HepG2 (cell line): ENCODE measurements around the gene ZXDC. TPM values are rescaled to one million over a fixed set of nuclear protein-coding genes. Genes with fewer than 3 reads are reported as not detected.

Source experiments
- AHR ChIP-seq: IDR thresholded peaks from 2 replicates; pipeline ENCODE4 v1.6.1; 2018; ENCODE audit warnings: missing genetic modification reagents, missing compliant biosample characterization
- CREM ChIP-seq, 2 experiments: sonication (generic) in 1 of 2; formaldehyde crosslinking in 1 of 2; IDR thresholded peaks; 2 replicates each; pipeline versions ENCODE4 v1.4.0 to v1.6.1; 2016 to 2020; ENCODE audit warnings: antibody characterized with exemption in 1 of 2, mild to moderate bottlenecking in 1 of 2, missing genetic modification reagents in 1 of 2
- DPF2 ChIP-seq: sonication (generic); formaldehyde crosslinking; IDR thresholded peaks from 2 replicates; pipeline ENCODE4 v1.4.0; 2020; ENCODE audit warnings: mild to moderate bottlenecking, low read depth, missing genetic modification reagents, borderline replicate concordance
- ELF4 ChIP-seq: sonication (generic); formaldehyde crosslinking; IDR thresholded peaks from 2 replicates; pipeline ENCODE4 v1.5.0; 2020; ENCODE audit warnings: missing genetic modification reagents, mild to moderate bottlenecking, moderate library complexity, borderline replicate concordance
- FIP1L1 ChIP-seq: fragments of 200-400 bp; formaldehyde crosslinking; IDR thresholded peaks from 2 replicates; pipeline ENCODE4 v1.6.1; 2018; ENCODE audit warnings: low read depth, mild to moderate bottlenecking, low read length, moderate library complexity, borderline replicate concordance; ENCODE audit not compliant: insufficient read depth
- HNF4G ChIP-seq, 2 experiments: sonication (generic) in 1 of 2; formaldehyde crosslinking in 1 of 2; IDR thresholded peaks; 2 replicates each; pipeline versions ENCODE4 v1.4.0 to v1.6.1; 2011 to 2020; ENCODE audit warnings: borderline replicate concordance in 2 of 2, low read depth in 2 of 2, mild to moderate bottlenecking in 2 of 2, low read length in 1 of 2, missing genetic modification reagents in 1 of 2, moderate library complexity in 1 of 2
- KLF15 ChIP-seq: sonication (generic); formaldehyde crosslinking; IDR thresholded peaks from 2 replicates; pipeline ENCODE4 v1.8.1; 2023; ENCODE audit warnings: borderline replicate concordance, mild to moderate bottlenecking, inconsistent platforms, missing genetic modification reagents, mixed read lengths
- KLF16 ChIP-seq, 2 experiments: sonication (generic) in 1 of 2; formaldehyde crosslinking in 1 of 2; IDR thresholded peaks; 2 replicates each; pipeline versions ENCODE4 v1.6.1 to v1.8.0; 2016 to 2023; ENCODE audit warnings: missing genetic modification reagents in 2 of 2, missing compliant biosample characterization in 1 of 2
- NFKB2 ChIP-seq: sonication (generic); formaldehyde crosslinking; IDR thresholded peaks from 2 replicates; pipeline ENCODE4 v1.4.0; 2020; ENCODE audit warnings: missing genetic modification reagents, borderline replicate concordance
- NR2F6 ChIP-seq, 2 experiments: IDR thresholded peaks; 2 replicates each; pipeline ENCODE4 v1.6.1; 2016; ENCODE audit warnings: antibody characterized with exemption in 1 of 2, mild to moderate bottlenecking in 1 of 2
- RBAK ChIP-seq: sonication (generic); formaldehyde crosslinking; IDR thresholded peaks from 2 replicates; pipeline ENCODE4 v1.5.1; 2020; ENCODE audit warnings: mild to moderate bottlenecking, missing genetic modification reagents
- RNF2 ChIP-seq: fragments of 450-650 bp; conservative IDR thresholded peaks from 2 replicates; pipeline ENCODE4 v1.6.1; 2016; ENCODE audit warnings: low read depth
- RXRA ChIP-seq: sonication (generic); formaldehyde crosslinking; IDR thresholded peaks from 2 replicates; pipeline ENCODE4 v1.5.1; 2020; ENCODE audit warnings: missing genetic modification reagents
- TCF7L2 ChIP-seq: IDR thresholded peaks from 2 replicates; pipeline ENCODE4 v1.6.1; 2011; ENCODE audit warnings: mild to moderate bottlenecking, low read depth, low read length, moderate library complexity
- ZC3H4 ChIP-seq: sonication (generic); formaldehyde crosslinking; IDR thresholded peaks from 2 replicates; pipeline ENCODE4 v1.4.0; 2020; ENCODE audit warnings: missing genetic modification reagents, borderline replicate concordance
- ZFP36L1 ChIP-seq: sonication (generic); formaldehyde crosslinking; IDR thresholded peaks from 2 replicates; pipeline ENCODE4 v1.8.0; 2022; ENCODE audit warnings: mild to moderate bottlenecking, missing genetic modification reagents, moderate library complexity
- ZNF263 ChIP-seq: sonication (generic); formaldehyde crosslinking; IDR thresholded peaks from 2 replicates; pipeline ENCODE4 v1.4.0; 2020; ENCODE audit warnings: missing genetic modification reagents
- ZNF3 ChIP-seq: IDR thresholded peaks from 2 replicates; pipeline ENCODE4 v1.7.0; 2017; ENCODE audit warnings: inconsistent platforms
- ZNF446 ChIP-seq: sonication (generic); formaldehyde crosslinking; IDR thresholded peaks from 2 replicates; pipeline ENCODE4 v1.5.0; 2020; ENCODE audit warnings: mild to moderate bottlenecking, missing genetic modification reagents
- ZNF605 ChIP-seq: sonication (generic); formaldehyde crosslinking; IDR thresholded peaks from 2 replicates; pipeline ENCODE4 v1.8.0; 2022; ENCODE audit warnings: mild to moderate bottlenecking, missing genetic modification reagents
- polyA plus RNA-seq, 8 experiments: library from polyadenylated mRNA; depleted of rRNA in 3 of 8; stranded (reverse) in 7 of 8; unstranded in 1 of 8; fragments of >200 nt; fragmentation: Illumina TruSeq in 4 of 8; extraction: Trizol in 4 of 8; gene quantifications; 2 replicates each; pipeline versions ENCODE4 v1.2.1 to v1.2.3, GENCODE V29; 2011 to 2016; ENCODE audit warnings: low read depth in 4 of 8, missing spikeins in 1 of 8, mixed read lengths in 1 of 8; ENCODE audit not compliant: insufficient read depth in 1 of 8
- total RNA-seq, 5 experiments: library from RNA; depleted of rRNA; stranded (reverse); fragments of >200 nt; fragmentation: Illumina TruSeq; extraction: Trizol; gene quantifications; 2 replicates each; pipeline ENCODE4 v1.2.3, GENCODE V29; 2016; ENCODE audit warnings: low read depth in 1 of 5
- TF ChIP-seq, protein P1 (sequence below): sonication (generic); formaldehyde crosslinking; IDR thresholded peaks from 2 replicates; pipeline ENCODE4 v1.5.1; 2020; ENCODE audit warnings: mild to moderate bottlenecking, missing genetic modification reagents, moderate library complexity
- TF ChIP-seq, protein P2 (sequence below): sonication (generic); formaldehyde crosslinking; IDR thresholded peaks from 2 replicates; pipeline ENCODE4 v1.4.0; 2020; ENCODE audit warnings: missing genetic modification reagents
- TF ChIP-seq, protein P3 (sequence below): IDR thresholded peaks from 2 replicates; pipeline ENCODE4 v1.6.1; 2018; ENCODE audit warnings: missing genetic modification reagents

Gene ZXDC
- total and polyA plus RNA-seq, 2 of the 13 experiments (the other 11 are each of a cell fraction or from before 2014, with no cell fraction given), result 17.6 to 21.2 TPM

DNA sequence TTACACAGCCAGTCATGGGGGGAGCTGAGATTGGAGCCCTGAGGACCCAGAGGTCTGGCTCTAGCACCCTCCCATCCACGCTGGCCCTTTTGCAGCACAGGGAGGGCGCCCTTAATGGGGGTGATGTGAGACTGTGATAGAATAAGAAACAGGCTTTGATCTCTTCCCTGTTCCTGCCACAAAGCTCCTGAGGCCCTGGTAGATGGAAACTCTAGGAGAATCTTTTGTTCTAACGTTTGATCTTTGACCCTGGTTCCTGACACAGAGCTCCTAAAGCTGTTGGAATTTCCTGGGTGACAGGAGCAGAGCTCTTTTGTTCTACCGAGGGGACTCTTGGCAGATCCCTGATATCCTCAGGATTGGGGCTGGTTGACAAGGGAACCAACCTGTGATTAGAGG lies 43.1 kb upstream of the ZXDC start (continued):
- TF ChIP-seq, protein P1, sequence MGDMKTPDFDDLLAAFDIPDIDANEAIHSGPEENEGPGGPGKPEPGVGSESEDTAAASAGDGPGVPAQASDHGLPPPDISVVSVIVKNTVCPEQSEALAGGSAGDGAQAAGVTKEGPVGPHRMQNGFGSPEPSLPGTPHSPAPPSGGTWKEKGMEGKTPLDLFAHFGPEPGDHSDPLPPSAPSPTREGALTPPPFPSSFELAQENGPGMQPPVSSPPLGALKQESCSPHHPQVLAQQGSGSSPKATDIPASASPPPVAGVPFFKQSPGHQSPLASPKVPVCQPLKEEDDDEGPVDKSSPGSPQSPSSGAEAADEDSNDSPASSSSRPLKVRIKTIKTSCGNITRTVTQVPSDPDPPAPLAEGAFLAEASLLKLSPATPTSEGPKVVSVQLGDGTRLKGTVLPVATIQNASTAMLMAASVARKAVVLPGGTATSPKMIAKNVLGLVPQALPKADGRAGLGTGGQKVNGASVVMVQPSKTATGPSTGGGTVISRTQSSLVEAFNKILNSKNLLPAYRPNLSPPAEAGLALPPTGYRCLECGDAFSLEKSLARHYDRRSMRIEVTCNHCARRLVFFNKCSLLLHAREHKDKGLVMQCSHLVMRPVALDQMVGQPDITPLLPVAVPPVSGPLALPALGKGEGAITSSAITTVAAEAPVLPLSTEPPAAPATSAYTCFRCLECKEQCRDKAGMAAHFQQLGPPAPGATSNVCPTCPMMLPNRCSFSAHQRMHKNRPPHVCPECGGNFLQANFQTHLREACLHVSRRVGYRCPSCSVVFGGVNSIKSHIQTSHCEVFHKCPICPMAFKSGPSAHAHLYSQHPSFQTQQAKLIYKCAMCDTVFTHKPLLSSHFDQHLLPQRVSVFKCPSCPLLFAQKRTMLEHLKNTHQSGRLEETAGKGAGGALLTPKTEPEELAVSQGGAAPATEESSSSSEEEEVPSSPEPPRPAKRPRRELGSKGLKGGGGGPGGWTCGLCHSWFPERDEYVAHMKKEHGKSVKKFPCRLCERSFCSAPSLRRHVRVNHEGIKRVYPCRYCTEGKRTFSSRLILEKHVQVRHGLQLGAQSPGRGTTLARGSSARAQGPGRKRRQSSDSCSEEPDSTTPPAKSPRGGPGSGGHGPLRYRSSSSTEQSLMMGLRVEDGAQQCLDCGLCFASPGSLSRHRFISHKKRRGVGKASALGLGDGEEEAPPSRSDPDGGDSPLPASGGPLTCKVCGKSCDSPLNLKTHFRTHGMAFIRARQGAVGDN (CRISPR knock-in tag), result peak; percentile 43
- TF ChIP-seq AHR (no peak), NR2F6 (IDR thresholded peaks at IDR 0.05) (peak; percentile 86), NR2F6 (CRISPR knock-in tag; IDR thresholded peaks at IDR 0.05) (peak; percentile 81), ZNF3 (CRISPR knock-in tag) (no peak), KLF16 (CRISPR knock-in tag; IDR thresholded peaks at IDR 0.05) (no peak), HNF4G (IDR thresholded peaks at IDR 0.05; ENCODE audit: borderline replicate concordance, low read depth, low read length) (peak; percentile 60), HNF4G (CRISPR knock-in tag; IDR thresholded peaks at IDR 0.05; ENCODE audit: borderline replicate concordance, low read depth) (no peak), ZC3H4 (CRISPR knock-in tag) (no peak), ELF4 (CRISPR knock-in tag) (no peak), NFKB2 (CRISPR knock-in tag) (no peak), ZNF263 (CRISPR knock-in tag) (no peak), CREM (IDR thresholded peaks at IDR 0.05) (peak; percentile 59; the same call in 1 of the 2 replicates), CREM (CRISPR knock-in tag; IDR thresholded peaks at IDR 0.05) (no peak), DPF2 (CRISPR knock-in tag) (0 out of 2 replicates have a peak, but pooled peaks have one; percentile 43), RNF2 (no peak), RBAK (no peak), KLF15 (no peak), ZNF446 (CRISPR knock-in tag) (no peak), ZNF605 (CRISPR knock-in tag) (0 out of 2 replicates have a peak, but pooled peaks have one; percentile 26), TCF7L2 (no peak), FIP1L1 (no peak), RXRA (CRISPR knock-in tag) (no peak), ZFP36L1 (CRISPR knock-in tag) (no peak)
- TF ChIP-seq, protein P2, sequence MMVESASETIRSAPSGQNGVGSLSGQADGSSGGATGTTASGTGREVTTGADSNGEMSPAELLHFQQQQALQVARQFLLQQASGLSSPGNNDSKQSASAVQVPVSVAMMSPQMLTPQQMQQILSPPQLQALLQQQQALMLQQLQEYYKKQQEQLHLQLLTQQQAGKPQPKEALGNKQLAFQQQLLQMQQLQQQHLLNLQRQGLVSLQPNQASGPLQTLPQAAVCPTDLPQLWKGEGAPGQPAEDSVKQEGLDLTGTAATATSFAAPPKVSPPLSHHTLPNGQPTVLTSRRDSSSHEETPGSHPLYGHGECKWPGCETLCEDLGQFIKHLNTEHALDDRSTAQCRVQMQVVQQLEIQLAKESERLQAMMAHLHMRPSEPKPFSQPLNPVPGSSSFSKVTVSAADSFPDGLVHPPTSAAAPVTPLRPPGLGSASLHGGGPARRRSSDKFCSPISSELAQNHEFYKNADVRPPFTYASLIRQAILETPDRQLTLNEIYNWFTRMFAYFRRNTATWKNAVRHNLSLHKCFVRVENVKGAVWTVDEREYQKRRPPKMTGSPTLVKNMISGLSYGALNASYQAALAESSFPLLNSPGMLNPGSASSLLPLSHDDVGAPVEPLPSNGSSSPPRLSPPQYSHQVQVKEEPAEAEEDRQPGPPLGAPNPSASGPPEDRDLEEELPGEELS (CRISPR knock-in tag), result no peak
- TF ChIP-seq, protein P3, sequence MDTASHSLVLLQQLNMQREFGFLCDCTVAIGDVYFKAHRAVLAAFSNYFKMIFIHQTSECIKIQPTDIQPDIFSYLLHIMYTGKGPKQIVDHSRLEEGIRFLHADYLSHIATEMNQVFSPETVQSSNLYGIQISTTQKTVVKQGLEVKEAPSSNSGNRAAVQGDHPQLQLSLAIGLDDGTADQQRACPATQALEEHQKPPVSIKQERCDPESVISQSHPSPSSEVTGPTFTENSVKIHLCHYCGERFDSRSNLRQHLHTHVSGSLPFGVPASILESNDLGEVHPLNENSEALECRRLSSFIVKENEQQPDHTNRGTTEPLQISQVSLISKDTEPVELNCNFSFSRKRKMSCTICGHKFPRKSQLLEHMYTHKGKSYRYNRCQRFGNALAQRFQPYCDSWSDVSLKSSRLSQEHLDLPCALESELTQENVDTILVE, result no peak
